Osteoblast (primary cell): ENCODE data around the gene SUPV3L1. TPM values are rescaled to one million over a fixed set of nuclear protein-coding genes. Genes with fewer than 3 reads are reported as not detected.
A peak's percentile ranks its signal among the peaks of the same experiment; 100 is the strongest.

ENCODE experiments used
- DNase-seq: peaks from one replicate; pipeline ENCODE4 v3.0.0; 2011; ENCODE audit warnings: low spot score, mixed read lengths; ENCODE audit not compliant: insufficient read length; ENCODE audit errors: missing footprints
- H2AFZ ChIP-seq: 2 replicates; pipeline ENCODE4 v1.6.0; 2011; ENCODE audit warnings: mild to moderate bottlenecking, low read length
- H3K27ac ChIP-seq: 2 replicates; pipeline ENCODE4 v1.5.1; 2011; ENCODE audit warnings: mild to moderate bottlenecking, low read depth, low read length, moderate library complexity
- H3K27me3 ChIP-seq: 2 replicates; pipeline ENCODE4 v1.6.0; 2012; ENCODE audit warnings: mild to moderate bottlenecking, control low read depth, inconsistent platforms, low read length, moderate library complexity; ENCODE audit not compliant: insufficient read depth
- H3K36me3 ChIP-seq: 2 replicates; pipeline ENCODE4 v1.5.1; 2011; ENCODE audit warnings: mild to moderate bottlenecking, low read length, control low read depth, moderate library complexity; ENCODE audit not compliant: insufficient read depth
- H3K4me1 ChIP-seq: 2 replicates; pipeline ENCODE4 v1.5.1; 2011; ENCODE audit warnings: mild to moderate bottlenecking, low read length, control low read depth, moderate library complexity; ENCODE audit not compliant: insufficient read depth
- H3K4me2 ChIP-seq: 2 replicates; pipeline ENCODE4 v1.6.0; 2011; ENCODE audit warnings: mild to moderate bottlenecking, low read length; ENCODE audit not compliant: insufficient read depth
- H3K4me3 ChIP-seq: fragments of 200-600 bp; sonication (generic); 3 replicates; pipeline ENCODE4 v1.5.1; 2012; ENCODE audit warnings: mild to moderate bottlenecking, low read length, inconsistent platforms; ENCODE audit not compliant: insufficient read depth
- H3K79me2 ChIP-seq: 2 replicates; pipeline ENCODE4 v1.6.0; 2012; ENCODE audit warnings: mild to moderate bottlenecking, low read length, control low read depth, inconsistent platforms; ENCODE audit not compliant: insufficient read depth
- H3K9me3 ChIP-seq: 2 replicates; pipeline ENCODE4 v1.5.1; 2011; ENCODE audit warnings: low read depth, low read length, control low read depth
- H4K20me1 ChIP-seq: 2 replicates; pipeline ENCODE4 v1.6.0; 2012; ENCODE audit warnings: mild to moderate bottlenecking, low read length, control low read depth; ENCODE audit not compliant: insufficient read depth
- CTCF ChIP-seq: IDR thresholded peaks from 2 replicates; pipeline ENCODE4 v1.5.1; 2011; ENCODE audit warnings: mild to moderate bottlenecking, low read depth, low read length, moderate library complexity; ENCODE audit errors: extremely low read depth
- total RNA-seq: library from RNA; depleted of rRNA; stranded (reverse); fragments of >200 nt; gene quantifications from 2 replicates; pipeline ENCODE4 v1.2.3, GENCODE V29; 2012

SUPV3L1 gene
- total RNA-seq, 1 donor: 34.7 TPM

- no peaks in the 10 kb centered on the region for H3K9me3 ChIP-seq
- H3K36me3 ChIP-seq: no peaks in the 10 kb centered on the region
- no peaks in the 10 kb centered on the region for H3K79me2 ChIP-seq
- no peak for TF ChIP-seq CTCF
- H3K27ac ChIP-seq: no peak overlapping the region
- no peak overlapping the region for H3K4me3 ChIP-seq
- H2AFZ ChIP-seq: peak overlapping the region; percentile 29
- H3K4me2 ChIP-seq: peak overlapping the region; percentile 23
- H4K20me1 ChIP-seq: no peaks in the 10 kb centered on the region
- DNase-seq: no peak
- H3K27me3 ChIP-seq: no peaks in the 10 kb centered on the region
- peaks cover 9% of the 10 kb centered on the region for H3K4me1 ChIP-seq
Observed at GRCh38 chr10:69232736-69233480, 52.9 kb downstream of the SUPV3L1 start.

GRCh38 chr10:69234447-69234846, 54.4 kb downstream of the SUPV3L1 start:
- Histone ChIP-seq H3K79me2 (no peaks in the 10 kb centered on the region), H3K4me1 (peaks cover 15% of the 10 kb centered on the region), H3K4me2 (no peak overlapping the region), H4K20me1 (no peaks in the 10 kb centered on the region), H3K9me3 (no peaks in the 10 kb centered on the region), H3K27ac (no peak overlapping the region), H3K36me3 (no peaks in the 10 kb centered on the region), H3K27me3 (no peaks in the 10 kb centered on the region), H3K4me3 (no peak overlapping the region), H2AFZ (no peak overlapping the region)
- TF ChIP-seq CTCF: no peak
- DNase-seq: no peak

- Histone ChIP-seq H3K36me3 (no peaks in the 10 kb centered on the region), H3K4me2 (peak overlapping the region; percentile 55), H3K4me3 (no peak overlapping the region), H3K79me2 (no peaks in the 10 kb centered on the region), H2AFZ (peak overlapping the region; percentile 78), H3K4me1 (peaks cover 30% of the 10 kb centered on the region), H3K27me3 (no peaks in the 10 kb centered on the region), H3K9me3 (no peaks in the 10 kb centered on the region), H3K27ac (no peak overlapping the region), H4K20me1 (no peaks in the 10 kb centered on the region)
- peak; percentile 96 for DNase-seq
- TF ChIP-seq CTCF: peak; percentile 99
Observed at GRCh38 chr10:69237528-69238159, 57.6 kb downstream of the SUPV3L1 start.

- Histone ChIP-seq H3K4me1 (peaks cover 32% of the 10 kb centered on the region), H3K79me2 (no peaks in the 10 kb centered on the region), H3K36me3 (no peaks in the 10 kb centered on the region), H3K27ac (peak overlapping the region; percentile 48), H3K4me2 (no peak overlapping the region), H2AFZ (peak overlapping the region; percentile 85), H3K9me3 (no peaks in the 10 kb centered on the region), H4K20me1 (no peaks in the 10 kb centered on the region), H3K4me3 (no peak overlapping the region), H3K27me3 (no peaks in the 10 kb centered on the region)
- TF ChIP-seq CTCF: no peak
- no peak for DNase-seq
Observed at GRCh38 chr10:69239136-69239535, 59.1 kb downstream of the SUPV3L1 start.
